Peyer's patch (tissue), 4 donors: Measurements from ENCODE around the gene MTERF2. TPM values are rescaled to one million over a fixed set of nuclear protein-coding genes. Genes with fewer than 3 reads are reported as not detected.

Source experiments
- DNase-seq, 3 donors: peaks; one replicate each; pipeline ENCODE4 v3.0.0-alpha.2; 2017 to 2019
- H3K27ac ChIP-seq, 4 donors: fragments of 200-600 bp; sonication (generic); one replicate each; pipeline ENCODE4 v1.5.1; 2016 to 2019
- H3K27me3 ChIP-seq, 2 donors: fragments of 200-600 bp; sonication (generic); one replicate each; pipeline ENCODE4 v1.5.1; 2019
- H3K36me3 ChIP-seq, 3 donors: fragments of 200-600 bp; sonication (generic); one replicate each; pipeline ENCODE4 v1.5.1; 2016 to 2019
- H3K4me1 ChIP-seq, 4 donors: fragments of 200-600 bp; sonication (generic); one replicate each; pipeline ENCODE4 v1.5.1; 2016 to 2019
- H3K4me3 ChIP-seq, 4 donors: fragments of 200-600 bp; sonication (generic); 1 replicate in 3 of 4; 2 replicates in 1 of 4; pipeline ENCODE4 v1.5.1; 2016 to 2019; ENCODE audit warnings: mild to moderate bottlenecking in 1 of 4
- H3K9me3 ChIP-seq, 4 donors: fragments of 200-600 bp; sonication (generic); one replicate each; pipeline ENCODE4 v1.5.1; 2016 to 2019; ENCODE audit warnings: mild to moderate bottlenecking in 1 of 4
- POLR2A ChIP-seq, 2 donors: fragments of 450-650 bp; IDR thresholded peaks; one replicate each; pipeline ENCODE4 v1.5.1; 2017; ENCODE audit warnings: antibody characterized with exemption in 2 of 2, mild to moderate bottlenecking in 2 of 2, moderate library complexity in 2 of 2
- total RNA-seq, 4 donors: library from RNA; depleted of rRNA; stranded (reverse); fragments of >200 nt; gene quantifications; one replicate each; pipeline ENCODE4 v1.1.0, GENCODE V29; 2016
- TF ChIP-seq, protein P1 (sequence below), 6 experiments: fragments of 450-650 bp in 4 of 6; fragments of 200-600 bp in 2 of 6; sonication (generic) in 1 of 6; IDR thresholded peaks; one replicate each; pipeline ENCODE4 v1.5.1; 2017 to 2019; ENCODE audit warnings: antibody characterized with exemption in 6 of 6, mild to moderate bottlenecking in 3 of 6, moderate library complexity in 1 of 6

The MTERF2 gene
- total RNA-seq, 4 donors from 2014 or later, result 10.9 to 19.0 (median 14.8) TPM

GRCh38 chr12:106934277-106934676 lies 52.7 kb downstream of the MTERF2 start:
- H3K36me3 ChIP-seq, result no peaks in the 10 kb centered on the region
- TF ChIP-seq, protein P1, sequence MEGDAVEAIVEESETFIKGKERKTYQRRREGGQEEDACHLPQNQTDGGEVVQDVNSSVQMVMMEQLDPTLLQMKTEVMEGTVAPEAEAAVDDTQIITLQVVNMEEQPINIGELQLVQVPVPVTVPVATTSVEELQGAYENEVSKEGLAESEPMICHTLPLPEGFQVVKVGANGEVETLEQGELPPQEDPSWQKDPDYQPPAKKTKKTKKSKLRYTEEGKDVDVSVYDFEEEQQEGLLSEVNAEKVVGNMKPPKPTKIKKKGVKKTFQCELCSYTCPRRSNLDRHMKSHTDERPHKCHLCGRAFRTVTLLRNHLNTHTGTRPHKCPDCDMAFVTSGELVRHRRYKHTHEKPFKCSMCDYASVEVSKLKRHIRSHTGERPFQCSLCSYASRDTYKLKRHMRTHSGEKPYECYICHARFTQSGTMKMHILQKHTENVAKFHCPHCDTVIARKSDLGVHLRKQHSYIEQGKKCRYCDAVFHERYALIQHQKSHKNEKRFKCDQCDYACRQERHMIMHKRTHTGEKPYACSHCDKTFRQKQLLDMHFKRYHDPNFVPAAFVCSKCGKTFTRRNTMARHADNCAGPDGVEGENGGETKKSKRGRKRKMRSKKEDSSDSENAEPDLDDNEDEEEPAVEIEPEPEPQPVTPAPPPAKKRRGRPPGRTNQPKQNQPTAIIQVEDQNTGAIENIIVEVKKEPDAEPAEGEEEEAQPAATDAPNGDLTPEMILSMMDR (IDR thresholded peaks at IDR 0.05), result no peak
- TF ChIP-seq POLR2A (IDR thresholded peaks at IDR 0.05), result no peak
- DNase-seq, result no peak
- H3K4me3 ChIP-seq, result no peak overlapping the region
- no peaks in the 10 kb centered on the region for H3K9me3 ChIP-seq
- no peaks in the 10 kb centered on the region for H3K27me3 ChIP-seq
- H3K4me1 ChIP-seq, result no peaks in the 10 kb centered on the region
- H3K27ac ChIP-seq, result no peak overlapping the region

Other genes starting within 250 kb of the MTERF2 start
- 10 to 100 TPM in 3 of 4 donors, 1 to 10 TPM in 1; 9.5 to 23.1 (median 16.2) TPM for gene RIC8B, start 212.5 kb downstream of the MTERF2 start, total RNA-seq
- gene TMEM263, start 31.2 kb downstream of the MTERF2 start, total RNA-seq, result 10 to 100 TPM; 14.2 to 30.5 (median 28.1) TPM
- gene CRY1, start 106.4 kb upstream of the MTERF2 start, total RNA-seq, result 10 to 100 TPM; 32.4 to 64.4 (median 47.6) TPM